ENCODE results near the gene RNASE4. TPM values are rescaled to one million over a fixed set of nuclear protein-coding genes. Genes with fewer than 3 reads are reported as not detected.

Gene RNASE4
- total RNA-seq, 1 donor from 2014 or later, result 5.7 TPM

GRCh38 chr14:20726531-20726930 is 42.2 kb downstream of the RNASE4 start:
- no peak for TF ChIP-seq CTCF (IDR thresholded peaks at IDR 0.05; ENCODE audit: unreplicated experiment)
- no peak for DNase-seq (ENCODE audit: low spot score, unreplicated experiment)
- Mint-ChIP-seq H3K9me3 (ENCODE audit: low read depth) (no peaks in the 10 kb centered on the region), H3K27ac (peak overlapping the region; percentile 74), H3K27me3 (peaks cover 4% of the 10 kb centered on the region), H3K4me3 (ENCODE audit: low read depth) (no peak overlapping the region), H3K4me1 (ENCODE audit: low read depth) (peaks cover 6% of the 10 kb centered on the region), H3K36me3 (ENCODE audit: insufficient read depth) (peaks cover under 1% of the 10 kb centered on the region)

- Mint-ChIP-seq H3K4me3 (ENCODE audit: low read depth) (no peak overlapping the region), H3K36me3 (ENCODE audit: insufficient read depth) (no peaks in the 10 kb centered on the region), H3K27me3 (peaks cover 4% of the 10 kb centered on the region), H3K4me1 (ENCODE audit: low read depth) (peaks cover 10% of the 10 kb centered on the region), H3K27ac (no peak overlapping the region), H3K9me3 (ENCODE audit: low read depth) (no peaks in the 10 kb centered on the region)
- no peak for TF ChIP-seq CTCF (IDR thresholded peaks at IDR 0.05; ENCODE audit: unreplicated experiment)
- DNase-seq (ENCODE audit: low spot score, unreplicated experiment), result no peak
Observed at GRCh38 chr14:20730891-20731290, 46.5 kb downstream of the RNASE4 start.

GRCh38 chr14:20732477-20732876 is 48.1 kb downstream of the RNASE4 start:
- Mint-ChIP-seq H3K27me3 (no peaks in the 10 kb centered on the region), H3K4me3 (ENCODE audit: low read depth) (no peak overlapping the region), H3K27ac (no peak overlapping the region), H3K4me1 (ENCODE audit: low read depth) (peaks cover 4% of the 10 kb centered on the region), H3K9me3 (ENCODE audit: low read depth) (no peaks in the 10 kb centered on the region), H3K36me3 (ENCODE audit: insufficient read depth) (no peaks in the 10 kb centered on the region)
- DNase-seq (ENCODE audit: low spot score, unreplicated experiment), result no peak
- TF ChIP-seq CTCF (IDR thresholded peaks at IDR 0.05; ENCODE audit: unreplicated experiment), result no peak

DNA sequence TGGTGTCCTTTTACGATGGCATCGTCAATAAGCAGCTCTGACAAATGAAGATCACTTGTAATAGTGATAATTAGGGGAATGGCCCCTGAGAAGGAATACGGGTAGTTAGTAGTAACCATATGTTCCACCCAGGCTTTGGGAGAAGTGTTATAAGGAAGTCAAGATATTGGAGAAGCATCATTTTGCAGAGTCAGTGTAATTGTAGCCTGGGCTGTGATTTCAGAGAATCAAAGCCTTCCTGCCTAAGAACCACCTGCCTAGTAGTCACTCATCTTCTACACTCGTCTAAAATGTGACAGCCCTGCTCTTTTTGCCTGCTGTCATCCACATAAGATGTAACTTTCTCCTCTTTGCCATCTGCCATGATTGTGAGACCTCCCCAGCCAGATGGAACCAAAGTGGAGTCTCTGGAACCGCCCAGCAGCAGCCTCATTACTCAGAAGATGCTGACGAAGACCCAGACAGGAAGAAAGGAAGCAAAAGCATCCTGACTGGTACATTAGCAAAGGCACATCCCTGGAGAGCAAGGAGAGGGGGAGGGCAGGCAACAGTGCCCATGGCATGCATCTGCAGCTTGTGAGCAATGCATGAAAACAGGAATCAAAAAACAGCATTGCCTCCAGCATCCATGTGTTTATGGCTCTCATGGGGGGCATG is 48.7 kb downstream of the RNASE4 start:
- Mint-ChIP-seq H3K9me3 (ENCODE audit: low read depth) (no peaks in the 10 kb centered on the region), H3K36me3 (ENCODE audit: insufficient read depth) (no peaks in the 10 kb centered on the region), H3K27ac (no peak overlapping the region), H3K4me1 (ENCODE audit: low read depth) (peaks cover 4% of the 10 kb centered on the region), H3K4me3 (ENCODE audit: low read depth) (no peak overlapping the region), H3K27me3 (no peaks in the 10 kb centered on the region)
- no peak for TF ChIP-seq CTCF (IDR thresholded peaks at IDR 0.05; ENCODE audit: unreplicated experiment)
- DNase-seq (ENCODE audit: low spot score, unreplicated experiment), result no peak

GRCh38 chr14:20733684-20734429 is 49.5 kb downstream of the RNASE4 start:
- no peak for TF ChIP-seq CTCF (IDR thresholded peaks at IDR 0.05; ENCODE audit: unreplicated experiment)
- Mint-ChIP-seq H3K27ac (no peak overlapping the region), H3K9me3 (ENCODE audit: low read depth) (no peaks in the 10 kb centered on the region), H3K36me3 (ENCODE audit: insufficient read depth) (no peaks in the 10 kb centered on the region), H3K4me1 (ENCODE audit: low read depth) (peaks cover 4% of the 10 kb centered on the region), H3K4me3 (ENCODE audit: low read depth) (no peak overlapping the region), H3K27me3 (no peaks in the 10 kb centered on the region)
- DNase-seq (ENCODE audit: low spot score, unreplicated experiment), result no peak

Measured in progenitor cell of endocrine pancreas (in vitro differentiated cells).